HFFc6 (cell line): ENCODE measurements around the gene MED29. TPM values are rescaled to one million over a fixed set of nuclear protein-coding genes. Genes with fewer than 3 reads are reported as not detected.

Experiments used
- DNase-seq: peaks from one replicate; pipeline ENCODE4 v3.0.0-alpha.2; 2018
- H3K27ac Mint-ChIP-seq: 2 replicates; pipeline ENCODE4 v1.8.0; 2020; ENCODE audit warnings: mild to moderate bottlenecking, mixed read lengths
- H3K27me3 Mint-ChIP-seq: 2 replicates; pipeline ENCODE4 v1.8.0; 2021; ENCODE audit warnings: mild to moderate bottlenecking, moderate library complexity, mixed read lengths; ENCODE audit not compliant: insufficient read depth
- H3K36me3 Mint-ChIP-seq: 2 replicates; pipeline ENCODE4 v1.8.0; 2021; ENCODE audit warnings: low read depth, mixed read lengths
- H3K4me1 Mint-ChIP-seq: 2 replicates; pipeline ENCODE4 v1.8.0; 2020; ENCODE audit warnings: low read depth, mixed read lengths
- H3K4me3 Mint-ChIP-seq: 2 replicates; pipeline ENCODE4 v1.8.0; 2020; ENCODE audit warnings: mild to moderate bottlenecking, moderate library complexity, mixed read lengths
- H3K9me3 Mint-ChIP-seq: 2 replicates; pipeline ENCODE4 v1.8.0; 2020; ENCODE audit warnings: mild to moderate bottlenecking, mixed read lengths
- total RNA-seq, 6 experiments: library from RNA; stranded (reverse); fragmentation: NEBNext Ultra II Directional; extraction: Animal tissue kit (Norgen Biotek cat#: 25700); gene quantifications; 2 replicates in 1 of 6; 3 replicates in 5 of 6; pipeline ENCODE4 v1.2.3, GENCODE V29; 2021
- TF ChIP-seq, protein P1 (sequence below): fragments of 200-600 bp; sonication (generic); IDR thresholded peaks from 2 replicates; pipeline ENCODE4 v1.5.0; 2021; ENCODE audit warnings: antibody characterized with exemption, mild to moderate bottlenecking

MED29 gene
- total RNA-seq, 6 experiments from 2014 or later: 38.2 to 48.5 (median 45.2) TPM

DNA sequence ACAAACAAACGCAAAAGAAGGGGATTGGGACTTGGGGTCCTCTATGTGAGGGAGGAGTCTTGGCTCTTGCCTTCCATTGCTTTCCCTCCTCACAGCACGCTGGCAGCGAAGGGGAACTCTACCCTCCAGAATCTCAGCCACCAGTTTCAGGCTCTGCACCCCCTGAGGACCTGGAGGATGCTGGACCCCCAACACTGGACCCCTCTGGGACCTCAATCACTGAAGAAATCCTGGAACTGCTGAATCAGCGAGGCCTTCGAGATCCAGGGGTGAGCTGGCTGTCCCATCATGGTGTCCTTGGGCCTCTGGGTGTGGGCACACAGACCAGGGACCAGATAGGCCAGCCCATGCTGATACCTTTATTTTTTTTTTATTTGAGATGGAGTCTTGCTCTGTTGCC lies 30.8 kb downstream of the MED29 start:
- H3K36me3 Mint-ChIP-seq: peaks cover 14% of the 10 kb centered on the region
- no peak overlapping the region for H3K4me3 Mint-ChIP-seq
- no peak for DNase-seq
- TF ChIP-seq, protein P1, sequence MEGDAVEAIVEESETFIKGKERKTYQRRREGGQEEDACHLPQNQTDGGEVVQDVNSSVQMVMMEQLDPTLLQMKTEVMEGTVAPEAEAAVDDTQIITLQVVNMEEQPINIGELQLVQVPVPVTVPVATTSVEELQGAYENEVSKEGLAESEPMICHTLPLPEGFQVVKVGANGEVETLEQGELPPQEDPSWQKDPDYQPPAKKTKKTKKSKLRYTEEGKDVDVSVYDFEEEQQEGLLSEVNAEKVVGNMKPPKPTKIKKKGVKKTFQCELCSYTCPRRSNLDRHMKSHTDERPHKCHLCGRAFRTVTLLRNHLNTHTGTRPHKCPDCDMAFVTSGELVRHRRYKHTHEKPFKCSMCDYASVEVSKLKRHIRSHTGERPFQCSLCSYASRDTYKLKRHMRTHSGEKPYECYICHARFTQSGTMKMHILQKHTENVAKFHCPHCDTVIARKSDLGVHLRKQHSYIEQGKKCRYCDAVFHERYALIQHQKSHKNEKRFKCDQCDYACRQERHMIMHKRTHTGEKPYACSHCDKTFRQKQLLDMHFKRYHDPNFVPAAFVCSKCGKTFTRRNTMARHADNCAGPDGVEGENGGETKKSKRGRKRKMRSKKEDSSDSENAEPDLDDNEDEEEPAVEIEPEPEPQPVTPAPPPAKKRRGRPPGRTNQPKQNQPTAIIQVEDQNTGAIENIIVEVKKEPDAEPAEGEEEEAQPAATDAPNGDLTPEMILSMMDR: no peak
- H3K27me3 Mint-ChIP-seq: no peaks in the 10 kb centered on the region
- H3K27ac Mint-ChIP-seq: no peak overlapping the region
- no peaks in the 10 kb centered on the region for H3K4me1 Mint-ChIP-seq
- no peaks in the 10 kb centered on the region for H3K9me3 Mint-ChIP-seq

DNA sequence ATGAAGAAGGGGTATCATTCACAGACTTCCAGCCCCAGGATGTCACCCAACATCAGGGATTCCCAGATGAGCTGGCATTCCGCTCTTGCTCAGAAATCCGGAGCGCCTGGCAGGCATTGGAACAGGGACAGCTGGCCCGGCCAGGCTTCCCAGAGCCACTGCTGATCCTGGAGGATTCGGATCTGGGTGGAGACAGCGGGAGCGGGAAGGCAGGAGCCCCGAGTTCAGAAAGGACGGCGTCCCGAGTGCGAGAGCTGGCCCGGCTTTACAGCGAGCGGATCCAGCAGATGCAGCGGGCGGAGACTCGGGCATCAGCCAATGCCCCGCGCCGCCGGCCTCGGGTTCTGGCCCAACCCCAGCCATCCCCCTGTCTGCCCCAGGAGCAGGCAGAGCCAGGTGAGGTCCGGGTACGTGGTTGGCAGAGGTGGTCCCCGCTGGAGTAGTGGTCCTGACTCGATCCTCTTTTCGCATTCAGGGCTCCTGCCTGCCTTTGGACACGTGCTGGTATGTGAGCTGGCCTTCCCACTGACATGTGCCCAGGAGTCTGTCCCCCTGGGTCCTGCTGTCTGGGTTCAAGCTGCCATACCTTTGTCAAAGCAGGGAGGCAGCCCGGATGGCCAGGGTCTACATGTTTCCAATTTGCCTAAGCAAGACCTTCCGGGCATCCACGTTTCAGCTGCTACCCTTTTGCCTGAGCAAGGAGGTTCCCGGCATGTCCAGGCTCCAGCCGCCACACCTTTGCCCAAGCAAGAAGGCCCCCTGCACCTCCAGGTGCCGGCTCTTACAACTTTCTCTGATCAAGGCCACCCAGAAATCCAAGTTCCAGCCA lies 32.3 kb downstream of the MED29 start:
- Mint-ChIP-seq H3K27ac (no peak overlapping the region), H3K4me3 (no peak overlapping the region), H3K36me3 (peaks cover 14% of the 10 kb centered on the region), H3K4me1 (peaks cover 6% of the 10 kb centered on the region), H3K27me3 (no peaks in the 10 kb centered on the region), H3K9me3 (no peaks in the 10 kb centered on the region)
- no peak for DNase-seq
- TF ChIP-seq, protein P1: no peak

DNA sequence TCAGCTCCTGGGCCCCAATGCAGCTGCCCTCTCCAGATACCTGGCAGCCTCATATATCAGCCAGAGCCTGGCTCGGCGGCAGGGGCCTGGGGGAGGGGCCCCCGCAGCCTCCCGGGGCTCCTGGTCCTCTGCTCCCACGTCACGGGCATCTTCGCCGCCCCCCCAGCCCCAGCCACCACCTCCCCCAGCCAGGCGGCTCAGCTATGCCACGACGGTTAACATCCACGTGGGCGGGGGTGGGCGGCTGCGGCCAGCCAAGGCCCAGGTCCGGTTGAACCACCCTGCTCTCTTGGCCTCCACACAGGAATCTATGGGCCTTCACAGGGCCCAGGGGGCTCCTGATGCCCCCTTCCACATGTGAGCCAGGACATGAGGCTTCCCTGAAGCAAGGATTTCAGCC lies 33.8 kb downstream of the MED29 start:
- TF ChIP-seq, protein P1: no peak
- Mint-ChIP-seq H3K4me3 (no peak overlapping the region), H3K36me3 (peaks cover 9% of the 10 kb centered on the region), H3K4me1 (peaks cover 15% of the 10 kb centered on the region), H3K27ac (no peak overlapping the region), H3K9me3 (no peaks in the 10 kb centered on the region), H3K27me3 (peaks cover 10% of the 10 kb centered on the region)
- DNase-seq: no peak

DNA sequence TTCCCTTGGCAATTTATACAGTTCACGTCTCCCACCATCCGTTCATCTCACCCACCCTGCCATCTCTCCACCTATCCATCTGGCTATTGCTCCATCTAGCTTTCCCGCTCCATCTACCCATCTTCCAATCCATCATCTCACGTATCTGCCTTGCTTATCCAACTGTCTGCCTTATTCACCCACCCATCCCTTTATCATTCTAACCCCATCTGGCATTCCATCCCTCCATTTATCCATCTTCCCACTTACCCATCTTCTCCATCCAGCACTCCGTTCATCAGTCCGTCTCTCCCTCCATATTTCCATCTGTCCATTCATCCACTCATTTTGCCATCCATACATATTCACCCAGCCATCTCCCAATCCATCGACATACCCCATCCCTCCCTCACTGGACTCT lies 34.6 kb downstream of the MED29 start:
- Mint-ChIP-seq H3K27me3 (peaks cover 14% of the 10 kb centered on the region), H3K27ac (no peak overlapping the region), H3K4me1 (peaks cover 21% of the 10 kb centered on the region), H3K9me3 (no peaks in the 10 kb centered on the region), H3K36me3 (peaks cover 9% of the 10 kb centered on the region), H3K4me3 (no peak overlapping the region)
- DNase-seq: no peak
- TF ChIP-seq, protein P1: no peak

DNA sequence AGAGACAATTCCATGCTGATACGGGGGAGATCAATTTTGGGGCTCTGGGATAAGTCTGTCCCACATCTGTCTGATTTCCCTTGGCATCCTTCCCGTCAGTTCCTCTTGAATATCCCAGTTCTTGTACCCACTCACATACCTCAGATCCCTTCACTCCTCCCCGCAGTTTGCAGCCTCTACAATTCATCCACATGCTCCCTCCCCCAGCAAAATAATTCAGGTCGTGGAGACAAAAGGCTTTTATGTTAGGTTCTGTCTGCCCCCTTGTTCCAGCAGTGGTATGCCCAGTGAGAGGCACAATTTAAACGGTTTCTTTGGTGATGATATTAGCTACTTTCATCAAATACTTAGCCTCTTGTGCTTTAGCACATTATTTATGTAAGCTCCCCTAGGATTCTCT lies 35.0 kb downstream of the MED29 start:
- peaks cover 25% of the 10 kb centered on the region for H3K4me1 Mint-ChIP-seq
- TF ChIP-seq, protein P1: no peak
- peaks cover 9% of the 10 kb centered on the region for H3K36me3 Mint-ChIP-seq
- H3K9me3 Mint-ChIP-seq: no peaks in the 10 kb centered on the region
- H3K4me3 Mint-ChIP-seq: no peak overlapping the region
- H3K27ac Mint-ChIP-seq: no peak overlapping the region
- H3K27me3 Mint-ChIP-seq: peaks cover 14% of the 10 kb centered on the region
- no peak for DNase-seq
